ENCODE measurements around the gene DCUN1D1.

DCUN1D1 gene

DNA sequence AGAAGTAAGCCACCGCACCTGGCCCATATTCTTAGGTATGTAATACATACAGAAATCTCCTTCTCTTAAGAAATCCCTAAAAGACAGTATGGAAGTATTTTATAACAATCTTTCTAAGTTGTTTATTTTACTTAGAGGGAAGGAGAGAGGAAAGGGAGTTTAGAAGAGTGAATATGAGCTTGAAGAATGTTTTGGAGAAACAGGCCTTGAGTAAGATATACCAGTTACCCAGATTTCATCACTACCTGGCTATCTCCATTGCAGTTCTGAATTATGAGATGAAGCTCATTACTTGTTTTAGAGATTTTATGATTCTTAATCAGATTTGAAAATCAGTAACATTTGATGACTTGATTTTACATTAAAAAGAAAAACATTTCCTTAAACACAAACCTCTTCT is 71.9 kb downstream of the DCUN1D1 start:
- DNase-seq (ENCODE audit: low read depth, low spot score), result no peak
- no peak overlapping the region for H3K4me3 ChIP-seq (ENCODE audit: low read length)

DNA sequence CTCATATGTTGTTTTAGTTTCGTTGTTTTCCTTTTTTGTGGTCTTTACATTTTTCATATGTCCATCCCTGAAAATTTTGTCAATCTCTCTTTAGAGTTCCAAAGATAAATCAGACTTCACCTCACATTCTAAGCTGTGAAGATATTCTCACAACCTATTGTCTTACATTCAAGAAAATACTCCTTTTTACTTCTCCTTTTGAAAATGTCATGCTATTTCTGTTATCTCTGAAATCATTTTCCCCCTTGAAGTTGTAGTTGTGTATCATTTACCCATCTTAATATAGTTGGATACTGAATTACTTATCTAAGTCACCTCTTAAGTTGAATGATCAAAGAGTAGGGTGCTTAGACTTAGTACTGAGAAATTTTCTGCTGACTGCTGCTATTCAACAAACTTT is 74.3 kb downstream of the DCUN1D1 start:
- no peak for DNase-seq (ENCODE audit: low read depth, low spot score)
- no peak overlapping the region for H3K4me3 ChIP-seq (ENCODE audit: low read length)

DNA sequence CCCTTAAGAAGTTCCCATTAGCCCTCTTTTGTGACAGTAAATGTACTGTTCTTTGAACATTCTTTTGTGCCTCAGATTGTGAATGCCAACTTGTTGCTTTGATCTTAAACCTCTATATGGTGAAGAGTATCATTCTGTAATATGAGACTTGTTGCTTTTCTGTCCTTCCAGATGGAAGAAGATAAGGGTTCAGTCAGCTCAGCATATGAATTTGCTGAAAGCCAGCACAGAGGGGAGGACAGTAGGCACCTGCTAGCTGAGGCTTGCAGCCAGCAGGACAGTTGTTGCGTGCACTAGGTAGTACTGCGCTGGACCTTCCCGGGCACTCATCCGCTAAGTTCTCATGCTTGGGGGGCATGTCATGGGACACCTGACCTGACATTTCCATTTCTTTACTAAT is 74.7 kb downstream of the DCUN1D1 start:
- H3K4me3 ChIP-seq (ENCODE audit: low read length), result no peak overlapping the region
- DNase-seq (ENCODE audit: low read depth, low spot score), result no peak

DNA sequence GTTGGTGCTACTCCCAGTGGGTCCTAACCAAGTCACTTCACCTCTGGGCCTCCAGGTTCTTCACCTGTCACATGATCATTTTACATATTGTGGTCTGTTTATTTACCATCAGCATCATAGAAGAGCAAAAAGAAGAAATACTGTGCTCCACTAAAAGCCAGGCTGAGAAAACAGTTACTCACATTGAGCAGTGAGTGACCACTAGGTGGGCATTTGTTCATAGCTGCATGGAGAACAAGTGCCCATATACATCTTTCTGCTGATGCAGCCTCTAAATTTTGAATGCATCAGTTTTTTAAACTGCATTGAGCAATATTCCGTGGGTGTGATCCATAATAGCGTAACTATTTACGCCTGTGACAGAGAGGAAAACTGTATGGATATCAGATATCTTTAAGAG is 76.2 kb downstream of the DCUN1D1 start:
- no peak overlapping the region for H3K4me3 ChIP-seq (ENCODE audit: low read length)
- DNase-seq (ENCODE audit: low read depth, low spot score), result no peak

DNA sequence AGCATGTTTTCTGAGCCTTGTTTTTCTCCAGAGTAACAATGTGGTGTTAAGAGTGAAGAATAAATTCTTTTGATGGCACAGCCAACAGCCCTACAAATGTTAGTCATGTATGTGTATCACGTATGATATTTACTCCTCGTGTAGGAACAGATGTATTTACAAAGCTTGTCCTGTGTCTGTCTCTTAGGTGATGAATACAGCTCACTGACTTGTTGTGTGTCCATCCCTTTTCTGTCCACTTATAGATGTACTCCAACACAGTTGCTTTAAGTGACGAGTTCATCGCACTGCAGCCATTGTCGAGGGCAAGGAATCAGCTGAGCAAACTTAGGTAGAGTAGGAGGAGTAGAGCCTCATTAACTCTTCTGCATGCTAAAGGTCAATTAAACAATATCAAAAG is 78.1 kb downstream of the DCUN1D1 start:
- DNase-seq (ENCODE audit: low read depth, low spot score), result no peak
- no peak overlapping the region for H3K4me3 ChIP-seq (ENCODE audit: low read length)

DNA sequence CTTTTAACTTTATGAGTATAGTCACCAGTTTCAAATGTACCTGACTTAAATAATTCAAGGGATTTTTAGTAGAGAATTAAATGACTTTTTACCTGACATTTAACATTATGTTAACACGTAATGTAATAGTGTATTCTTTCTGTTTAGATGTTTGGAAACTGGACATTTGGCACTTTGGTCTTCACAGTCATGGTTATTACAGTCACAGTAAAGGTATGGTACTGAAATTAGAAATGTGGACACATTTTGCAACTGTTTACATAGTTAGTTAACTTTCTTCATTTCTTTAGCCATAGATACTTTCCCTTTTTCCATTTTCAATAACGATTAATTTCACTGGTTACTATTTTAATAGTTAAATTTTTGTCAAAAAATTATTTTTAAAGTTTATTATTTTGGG is 83.8 kb downstream of the DCUN1D1 start:
- H3K4me3 ChIP-seq (ENCODE audit: low read length), result no peak overlapping the region
- DNase-seq (ENCODE audit: low read depth, low spot score), result no peak

DNA sequence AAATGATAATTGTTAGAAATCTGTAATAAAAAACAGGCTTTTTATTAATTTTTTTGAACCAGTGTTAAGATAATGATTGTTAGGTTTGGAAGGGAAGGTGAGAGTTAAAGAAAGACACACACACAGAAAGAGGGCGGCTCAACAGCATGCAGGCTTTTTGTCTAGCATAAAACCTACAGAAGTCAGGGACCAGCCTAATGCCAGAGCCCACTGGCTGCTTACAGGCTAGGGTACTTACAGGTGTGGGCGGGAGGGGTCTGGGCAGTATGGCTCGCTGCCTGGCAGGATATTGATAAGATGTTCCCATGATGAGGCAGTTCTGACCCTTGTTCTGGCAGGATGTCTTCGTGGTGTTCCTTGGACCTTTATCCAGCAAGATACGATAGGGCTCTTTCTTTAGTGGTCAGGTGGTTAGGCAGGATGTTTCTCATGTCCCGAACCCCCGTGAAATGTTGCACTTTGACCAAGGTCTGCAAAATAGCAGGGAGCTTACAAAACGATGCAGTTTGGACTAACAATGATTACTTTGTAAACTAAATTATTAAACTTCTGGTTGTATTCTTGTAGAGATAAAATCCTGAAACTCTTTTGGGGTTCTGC is 84.7 kb downstream of the DCUN1D1 start:
- no peak for DNase-seq (ENCODE audit: low read depth, low spot score)
- no peak overlapping the region for H3K4me3 ChIP-seq (ENCODE audit: low read length)

DNA sequence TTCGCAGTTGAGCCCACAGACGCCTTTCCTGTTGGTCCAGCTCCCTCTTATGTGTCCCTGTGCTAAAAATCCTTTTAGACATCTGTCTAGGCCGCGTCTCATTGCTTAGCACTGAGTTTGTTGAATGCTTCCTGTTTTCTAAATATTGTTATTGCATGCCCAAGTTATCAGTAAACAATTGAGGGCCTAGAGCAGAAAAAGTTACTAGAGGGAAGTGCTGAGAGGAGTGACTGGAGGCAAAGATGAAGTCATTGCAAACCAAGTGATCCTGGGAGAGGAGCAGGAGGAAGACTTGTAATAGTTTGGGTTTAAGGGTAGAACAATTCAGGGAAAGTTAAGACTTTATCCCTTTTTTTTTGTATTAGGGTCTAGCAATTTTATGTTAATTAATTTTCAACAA is 88.1 kb downstream of the DCUN1D1 start:
- DNase-seq (ENCODE audit: low read depth, low spot score), result no peak
- no peak overlapping the region for H3K4me3 ChIP-seq (ENCODE audit: low read length)

DNA sequence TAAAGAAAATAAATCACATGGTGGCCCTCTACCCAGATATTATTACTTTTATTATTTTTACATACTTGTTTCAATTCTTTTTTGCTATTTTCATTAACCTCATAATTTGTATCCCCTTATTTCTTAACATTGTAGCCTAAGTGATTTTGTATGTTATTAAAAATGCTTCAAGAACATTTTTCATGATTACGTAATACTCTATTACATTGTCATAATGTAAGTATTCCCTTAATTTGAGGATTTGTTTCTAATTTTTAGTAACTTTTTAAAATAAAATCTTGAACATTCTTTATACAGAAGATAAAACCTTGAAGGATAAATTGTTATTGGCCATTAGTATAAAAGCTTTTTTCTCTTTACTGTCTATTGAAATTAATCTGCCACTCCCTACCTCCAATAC is 89.0 kb downstream of the DCUN1D1 start:
- no peak overlapping the region for H3K4me3 ChIP-seq (ENCODE audit: low read length)
- no peak for DNase-seq (ENCODE audit: low read depth, low spot score)

DNA sequence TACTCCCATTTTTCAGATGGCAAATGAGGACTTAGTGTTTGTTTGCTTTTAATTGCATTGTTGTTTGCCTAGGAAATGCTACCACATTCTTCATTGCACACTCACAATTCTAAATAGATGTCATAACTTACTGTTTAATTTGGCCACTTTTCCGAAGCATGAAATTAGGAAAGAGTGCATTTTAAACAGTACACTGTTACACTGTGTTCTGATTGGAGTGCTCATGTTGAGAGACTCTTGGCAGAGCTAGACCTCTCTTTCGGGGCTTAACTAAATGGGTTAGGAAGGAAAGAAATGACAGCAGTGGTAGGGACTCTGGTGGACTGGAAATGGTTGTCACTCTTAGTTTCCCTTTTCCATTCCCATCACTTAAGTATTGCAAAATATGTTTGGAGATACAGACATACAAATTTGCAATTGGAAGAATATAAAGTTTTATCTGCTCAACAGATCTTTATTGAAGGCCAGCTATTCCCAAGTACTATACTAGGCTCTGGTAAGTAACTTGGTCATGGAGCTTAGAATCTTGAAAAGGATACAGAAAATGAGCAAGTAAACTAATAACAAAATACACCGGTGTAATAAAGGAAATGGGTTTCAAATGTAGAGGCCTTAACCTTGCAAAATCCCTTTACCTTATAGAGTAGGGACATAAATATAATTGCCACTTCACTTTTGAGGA is 90.2 kb downstream of the DCUN1D1 start:
- no peak for DNase-seq (ENCODE audit: low read depth, low spot score)
- H3K4me3 ChIP-seq (ENCODE audit: low read length), result no peak overlapping the region
